SK-N-MC (cell line): ENCODE data around the gene CDC42SE2.
"Not testable (repeated sequence)": the region's sequence is repeated elsewhere in the genome, so short reads cannot be mapped to it uniquely, and the experiment has no call there.

Experiments used
- EZH2 ChIP-seq: fragments of 200-600 bp; sonication (generic); IDR thresholded peaks from one replicate; pipeline ENCODE4 v1.6.1; 2017; ENCODE audit warnings: antibody characterized with exemption
- POLR2AphosphoS5 ChIP-seq: IDR thresholded peaks from 2 replicates; pipeline ENCODE4 v1.6.1; 2012; ENCODE audit warnings: mild to moderate bottlenecking, low read depth, low read length, borderline replicate concordance

GRCh38 chr5:131278741-131279124, 14.9 kb downstream of the CDC42SE2 start:
- TF ChIP-seq EZH2, POLR2AphosphoS5: not testable (repeated sequence)
